Type B pancreatic cell (in vitro differentiated cells): ENCODE data around the gene LHB. TPM values are rescaled to one million over a fixed set of nuclear protein-coding genes. Genes with fewer than 3 reads are reported as not detected.

Experiments
- DNase-seq: peaks from one replicate; pipeline ENCODE4 v3.0.0; 2021; ENCODE audit warnings: mixed read lengths; ENCODE audit not compliant: unreplicated experiment; ENCODE audit errors: extremely low spot score
- H3K27ac Mint-ChIP-seq: 2 replicates; pipeline ENCODE4 v1.8.0; 2021; ENCODE audit warnings: mild to moderate bottlenecking, mixed read lengths
- H3K27me3 Mint-ChIP-seq: 2 replicates; pipeline ENCODE4 v1.8.0; 2021; ENCODE audit warnings: mixed read lengths
- H3K36me3 Mint-ChIP-seq: 2 replicates; pipeline ENCODE4 v1.8.0; 2021; ENCODE audit warnings: mixed read lengths
- H3K4me1 Mint-ChIP-seq: one replicate; pipeline ENCODE4 v1.8.0; 2021; ENCODE audit warnings: mixed read lengths; ENCODE audit not compliant: unreplicated experiment
- H3K4me3 Mint-ChIP-seq: 2 replicates; pipeline ENCODE4 v1.8.0; 2021; ENCODE audit warnings: mild to moderate bottlenecking, mixed read lengths
- H3K9me3 Mint-ChIP-seq: 2 replicates; pipeline ENCODE4 v1.8.0; 2021; ENCODE audit warnings: mixed read lengths
- total RNA-seq: library from RNA; stranded (reverse); gene quantifications from 2 replicates; pipeline ENCODE4 v1.2.1, GENCODE V29; 2021; ENCODE audit warnings: low replicate concordance
- TF ChIP-seq, protein P1 (sequence below): fragments of 200-600 bp; sonication (generic); conservative IDR thresholded peaks from 2 replicates; pipeline ENCODE4 v1.5.0; 2021; ENCODE audit warnings: antibody characterized with exemption, mild to moderate bottlenecking

LHB gene
- total RNA-seq, 1 donor from 2014 or later, result not detected

DNA sequence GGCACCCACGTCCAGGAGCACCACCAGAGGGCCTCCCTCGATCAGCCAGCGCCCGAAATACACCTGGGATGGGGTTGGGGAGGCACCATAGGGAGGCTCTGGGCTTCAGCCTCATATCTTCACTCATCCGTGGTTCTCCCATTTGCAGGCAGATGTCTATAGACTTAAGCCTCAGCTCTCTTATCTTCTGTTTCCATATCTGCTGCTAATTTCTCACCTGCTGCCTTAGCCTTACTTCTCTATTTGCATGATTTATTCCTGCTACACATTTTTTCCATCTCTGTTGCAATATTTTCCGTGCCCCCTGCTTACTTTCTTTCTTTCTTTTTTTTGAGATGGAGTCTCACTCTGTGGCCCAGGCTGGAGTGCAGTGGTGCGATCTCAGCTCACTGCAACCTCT is 29.6 kb downstream of the LHB start:
- Mint-ChIP-seq H3K4me1 (peaks cover 9% of the 10 kb centered on the region), H3K4me3 (no peak overlapping the region), H3K36me3 (peaks cover 20% of the 10 kb centered on the region), H3K27me3 (no peaks in the 10 kb centered on the region), H3K9me3 (no peaks in the 10 kb centered on the region), H3K27ac (no peak overlapping the region)
- no peak for DNase-seq
- TF ChIP-seq, protein P1, sequence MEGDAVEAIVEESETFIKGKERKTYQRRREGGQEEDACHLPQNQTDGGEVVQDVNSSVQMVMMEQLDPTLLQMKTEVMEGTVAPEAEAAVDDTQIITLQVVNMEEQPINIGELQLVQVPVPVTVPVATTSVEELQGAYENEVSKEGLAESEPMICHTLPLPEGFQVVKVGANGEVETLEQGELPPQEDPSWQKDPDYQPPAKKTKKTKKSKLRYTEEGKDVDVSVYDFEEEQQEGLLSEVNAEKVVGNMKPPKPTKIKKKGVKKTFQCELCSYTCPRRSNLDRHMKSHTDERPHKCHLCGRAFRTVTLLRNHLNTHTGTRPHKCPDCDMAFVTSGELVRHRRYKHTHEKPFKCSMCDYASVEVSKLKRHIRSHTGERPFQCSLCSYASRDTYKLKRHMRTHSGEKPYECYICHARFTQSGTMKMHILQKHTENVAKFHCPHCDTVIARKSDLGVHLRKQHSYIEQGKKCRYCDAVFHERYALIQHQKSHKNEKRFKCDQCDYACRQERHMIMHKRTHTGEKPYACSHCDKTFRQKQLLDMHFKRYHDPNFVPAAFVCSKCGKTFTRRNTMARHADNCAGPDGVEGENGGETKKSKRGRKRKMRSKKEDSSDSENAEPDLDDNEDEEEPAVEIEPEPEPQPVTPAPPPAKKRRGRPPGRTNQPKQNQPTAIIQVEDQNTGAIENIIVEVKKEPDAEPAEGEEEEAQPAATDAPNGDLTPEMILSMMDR, result no peak

DNA sequence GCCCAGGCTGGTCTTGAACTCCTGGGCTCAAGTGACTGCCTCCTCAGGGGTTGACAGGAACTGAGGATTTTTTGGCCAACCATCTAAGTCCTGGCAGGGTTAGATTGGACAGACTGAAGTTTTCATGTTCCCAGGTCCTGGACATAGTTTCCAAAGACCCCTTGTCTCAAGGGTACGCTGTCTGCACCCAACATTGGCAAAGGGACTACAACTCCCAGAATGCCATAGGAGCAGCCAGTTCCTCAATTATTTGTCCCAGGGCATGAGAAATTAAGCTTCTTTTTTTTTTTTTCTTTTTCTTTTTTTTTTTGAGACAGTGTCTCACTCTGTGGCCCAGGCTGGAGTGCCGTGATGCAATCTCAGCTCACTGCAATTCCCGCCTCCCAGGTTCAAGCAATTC is 30.7 kb downstream of the LHB start:
- no peak overlapping the region for H3K27ac Mint-ChIP-seq
- TF ChIP-seq, protein P1, result no peak
- H3K36me3 Mint-ChIP-seq, result peaks cover 25% of the 10 kb centered on the region
- peaks cover 9% of the 10 kb centered on the region for H3K4me1 Mint-ChIP-seq
- H3K9me3 Mint-ChIP-seq, result no peaks in the 10 kb centered on the region
- H3K4me3 Mint-ChIP-seq, result no peak overlapping the region
- H3K27me3 Mint-ChIP-seq, result no peaks in the 10 kb centered on the region
- no peak for DNase-seq

GRCh38 chr19:48985711-48986110 is 31.2 kb downstream of the LHB start:
- TF ChIP-seq, protein P1, result no peak
- Mint-ChIP-seq H3K27me3 (no peaks in the 10 kb centered on the region), H3K4me1 (peaks cover 5% of the 10 kb centered on the region), H3K4me3 (no peak overlapping the region), H3K9me3 (no peaks in the 10 kb centered on the region), H3K27ac (no peak overlapping the region), H3K36me3 (peaks cover 25% of the 10 kb centered on the region)
- no peak for DNase-seq

- TF ChIP-seq, protein P1, result no peak
- peaks cover 5% of the 10 kb centered on the region for H3K4me1 Mint-ChIP-seq
- no peaks in the 10 kb centered on the region for H3K9me3 Mint-ChIP-seq
- peaks cover 19% of the 10 kb centered on the region for H3K36me3 Mint-ChIP-seq
- no peaks in the 10 kb centered on the region for H3K27me3 Mint-ChIP-seq
- H3K4me3 Mint-ChIP-seq, result no peak overlapping the region
- DNase-seq, result no peak
- no peak overlapping the region for H3K27ac Mint-ChIP-seq
These were observed 34.6 kb downstream of the LHB start for GRCh38 chr19:48982280-48982679.

DNA sequence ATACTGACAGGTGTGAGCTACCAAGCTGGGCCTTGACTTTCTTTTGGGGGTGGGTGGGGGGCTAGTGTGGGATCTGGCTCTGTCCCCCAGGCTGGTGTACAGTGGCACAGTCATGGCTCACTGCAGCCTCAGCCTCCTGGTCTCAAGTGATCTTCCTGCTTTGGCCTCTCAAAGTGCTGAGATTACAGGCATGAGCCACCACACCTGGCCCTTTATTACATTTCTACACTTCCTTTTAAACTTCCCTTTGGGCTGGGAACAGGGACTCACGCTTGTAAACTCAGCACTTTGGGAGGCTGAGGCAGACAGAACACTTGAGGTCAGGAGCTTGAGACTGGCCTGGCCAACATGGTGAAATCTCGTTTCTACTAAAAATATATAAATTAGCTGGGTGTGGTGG is 39.8 kb downstream of the LHB start:
- H3K4me3 Mint-ChIP-seq, result no peak overlapping the region

More for the DNA sequence above, 39.8 kb downstream of the LHB start:
- TF ChIP-seq, protein P1, result no peak
- Mint-ChIP-seq H3K27me3 (no peaks in the 10 kb centered on the region), H3K4me1 (peaks cover 5% of the 10 kb centered on the region), H3K27ac (no peak overlapping the region), H3K36me3 (peaks cover 16% of the 10 kb centered on the region), H3K9me3 (no peaks in the 10 kb centered on the region)
- DNase-seq, result no peak
